Testis (tissue), 3 donors: Measurements from ENCODE around the gene CARF. TPM values are rescaled to one million over a fixed set of nuclear protein-coding genes. Genes with fewer than 3 reads are reported as not detected.

Source experiments
- DNase-seq: peaks from one replicate; pipeline ENCODE4 v3.0.0-alpha.2; 2019
- H3K27ac ChIP-seq, 2 donors: fragments of 200-600 bp; sonication (generic); one replicate each; pipeline ENCODE4 v1.5.1; 2019
- H3K27me3 ChIP-seq: fragments of 200-600 bp; sonication (generic); one replicate; pipeline ENCODE4 v1.5.1; 2019
- H3K36me3 ChIP-seq: fragments of 200-600 bp; sonication (generic); one replicate; pipeline ENCODE4 v1.5.1; 2017; ENCODE audit warnings: low read depth; ENCODE audit errors: missing control alignments
- H3K4me1 ChIP-seq: fragments of 200-600 bp; sonication (generic); one replicate; pipeline ENCODE4 v1.5.1; 2019
- H3K4me3 ChIP-seq, 2 donors: fragments of 200-600 bp; sonication (generic); one replicate each; pipeline ENCODE4 v1.5.1; 2017 to 2019
- H3K9me3 ChIP-seq: fragments of 200-600 bp; sonication (generic); one replicate; pipeline ENCODE4 v1.5.1; 2017
- POLR2A ChIP-seq: fragments of 450-650 bp; IDR thresholded peaks from one replicate; pipeline ENCODE4 v1.6.1; 2017; ENCODE audit warnings: antibody characterized with exemption, mild to moderate bottlenecking, moderate library complexity
- WGBS, 2 donors: methylation state at CpG; one replicate each; pipeline ENCODE4 v1.1.5; 2018; 5-methylcytosine and 5-hydroxymethylcytosine counted together
- intact Hi-C: fragments of 100-400 bp; cut with DNase I; formaldehyde crosslinking; loops from one replicate; pipeline ENCODE4 v1.15.1; 2023; ENCODE audit warnings: low total_unique reads
- polyA plus RNA-seq: library from polyadenylated mRNA; stranded (reverse); fragments of 350-450 nt; fragmentation: Illumina TruSeq; extraction: RNeasy Lipid Tissue Mini Kit (QIAGEN cat#74804); gene quantifications from one replicate; pipeline ENCODE4 v1.2.3, GENCODE V29; 2014; ENCODE audit warnings: low read depth, low replicate concordance; ENCODE audit not compliant: insufficient read depth
- total RNA-seq, 2 donors: library from RNA; depleted of rRNA; stranded (reverse); fragments of >200 nt; gene quantifications; one replicate each; pipeline ENCODE4 v1.2.3, GENCODE V29; 2016
- TF ChIP-seq, protein P1 (sequence below), 3 experiments: fragments of 450-650 bp in 2 of 3; fragments of 200-600 bp in 1 of 3; sonication (generic) in 1 of 3; IDR thresholded peaks; one replicate each; pipeline ENCODE4 v1.5.1; 2016 to 2019; ENCODE audit warnings: antibody characterized with exemption in 3 of 3, mild to moderate bottlenecking in 2 of 3, moderate library complexity in 1 of 3

Gene CARF
- total and polyA plus RNA-seq, 3 donors from 2014 or later: 24.2 to 43.8 (median 37.9) TPM

DNA sequence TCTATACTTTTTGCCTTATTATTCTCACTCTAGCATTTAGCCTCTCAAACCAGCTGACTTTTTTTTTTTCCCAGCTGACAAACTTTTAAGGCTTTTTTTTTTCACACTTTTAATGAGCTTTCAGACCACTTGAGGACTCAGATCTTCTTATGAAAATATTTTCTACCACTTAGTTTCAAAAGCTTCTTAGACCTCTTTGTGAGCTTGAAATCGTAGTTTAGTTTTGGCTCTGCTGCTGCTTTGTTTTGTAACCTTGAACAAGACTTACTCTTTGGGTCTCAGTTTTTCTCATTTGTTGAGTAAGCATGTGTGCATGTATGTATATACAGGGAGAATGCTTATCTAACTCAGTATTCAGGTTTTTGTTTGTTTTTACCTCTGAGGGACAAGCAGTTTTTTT is 106.1 kb downstream of the CARF start:
- WGBS, 2 donors: 15 to 44% methylated on average over 1 of the region's 1 CpG
- H3K9me3 ChIP-seq: no peaks in the 10 kb centered on the region
- H3K4me1 ChIP-seq: peaks cover 19% of the 10 kb centered on the region
- no peak for DNase-seq
- TF ChIP-seq, protein P1, sequence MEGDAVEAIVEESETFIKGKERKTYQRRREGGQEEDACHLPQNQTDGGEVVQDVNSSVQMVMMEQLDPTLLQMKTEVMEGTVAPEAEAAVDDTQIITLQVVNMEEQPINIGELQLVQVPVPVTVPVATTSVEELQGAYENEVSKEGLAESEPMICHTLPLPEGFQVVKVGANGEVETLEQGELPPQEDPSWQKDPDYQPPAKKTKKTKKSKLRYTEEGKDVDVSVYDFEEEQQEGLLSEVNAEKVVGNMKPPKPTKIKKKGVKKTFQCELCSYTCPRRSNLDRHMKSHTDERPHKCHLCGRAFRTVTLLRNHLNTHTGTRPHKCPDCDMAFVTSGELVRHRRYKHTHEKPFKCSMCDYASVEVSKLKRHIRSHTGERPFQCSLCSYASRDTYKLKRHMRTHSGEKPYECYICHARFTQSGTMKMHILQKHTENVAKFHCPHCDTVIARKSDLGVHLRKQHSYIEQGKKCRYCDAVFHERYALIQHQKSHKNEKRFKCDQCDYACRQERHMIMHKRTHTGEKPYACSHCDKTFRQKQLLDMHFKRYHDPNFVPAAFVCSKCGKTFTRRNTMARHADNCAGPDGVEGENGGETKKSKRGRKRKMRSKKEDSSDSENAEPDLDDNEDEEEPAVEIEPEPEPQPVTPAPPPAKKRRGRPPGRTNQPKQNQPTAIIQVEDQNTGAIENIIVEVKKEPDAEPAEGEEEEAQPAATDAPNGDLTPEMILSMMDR (IDR thresholded peaks at IDR 0.05): no peak
- no peak for TF ChIP-seq POLR2A
- H3K36me3 ChIP-seq: no peaks in the 10 kb centered on the region
- intact Hi-C loops: no loop called here
- no peaks in the 10 kb centered on the region for H3K27me3 ChIP-seq
- H3K27ac ChIP-seq: peak overlapping the region; percentile 16 to 68
- H3K4me3 ChIP-seq: peak overlapping the region in 1 of 2 donors; percentile 0

DNA sequence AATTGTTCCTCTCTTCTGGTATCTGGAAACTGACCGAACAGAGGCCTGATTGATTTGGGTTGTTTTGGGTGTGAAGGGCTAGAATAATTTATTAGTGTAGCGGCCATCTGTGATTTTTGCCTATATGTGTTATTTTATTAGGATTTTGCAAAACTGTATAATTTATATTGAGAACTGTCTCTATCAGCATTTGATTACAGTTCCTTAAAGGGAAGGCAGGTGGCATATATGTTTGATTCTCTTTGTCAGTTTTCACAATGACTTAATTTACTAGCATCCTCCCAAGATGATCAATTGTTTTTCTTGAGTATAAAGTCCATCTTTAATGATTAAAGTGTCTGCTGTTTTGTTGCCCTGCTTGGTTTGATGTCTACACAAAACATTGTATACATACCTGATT is 107.1 kb downstream of the CARF start:
- TF ChIP-seq POLR2A: no peak
- TF ChIP-seq, protein P1 (IDR thresholded peaks at IDR 0.05): no peak
- no peaks in the 10 kb centered on the region for H3K27me3 ChIP-seq
- H3K36me3 ChIP-seq: no peaks in the 10 kb centered on the region
- peaks cover 19% of the 10 kb centered on the region for H3K4me1 ChIP-seq
- DNase-seq: no peak
- intact Hi-C loops: no loop called here
- H3K4me3 ChIP-seq: no peak overlapping the region
- no peak overlapping the region for H3K27ac ChIP-seq
- WGBS, 2 donors: 63 to 74% methylated on average over 2 of the region's 2 CpGs
- H3K9me3 ChIP-seq: no peaks in the 10 kb centered on the region

DNA sequence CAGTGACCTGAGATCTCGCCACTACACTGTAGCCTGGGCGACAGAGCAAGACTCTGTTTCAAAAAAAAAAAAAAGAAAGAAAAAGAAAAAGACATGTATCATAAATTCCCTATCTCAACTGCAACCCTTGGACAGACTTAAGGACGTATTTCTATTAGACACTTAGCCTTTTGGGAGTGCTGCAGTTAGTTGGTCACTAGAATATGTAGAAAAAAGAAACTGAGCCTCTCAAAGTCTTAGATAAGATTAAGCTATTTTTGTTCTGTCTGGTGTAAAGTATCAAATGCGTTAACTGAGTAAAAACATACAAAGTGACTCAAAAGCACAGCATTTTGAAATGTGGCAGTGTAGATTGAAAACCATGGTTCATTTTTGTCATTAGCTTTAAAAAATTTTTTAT is 109.9 kb downstream of the CARF start:
- intact Hi-C loops: no loop called here
- TF ChIP-seq POLR2A: no peak
- TF ChIP-seq, protein P1 (IDR thresholded peaks at IDR 0.05): no peak
- DNase-seq: no peak
- Histone ChIP-seq H3K27ac (peak overlapping the region in 1 of 2 donors; percentile 71), H3K27me3 (no peaks in the 10 kb centered on the region), H3K9me3 (no peaks in the 10 kb centered on the region), H3K4me3 (no peak overlapping the region), H3K36me3 (no peaks in the 10 kb centered on the region), H3K4me1 (peaks cover 13% of the 10 kb centered on the region)
- WGBS, 2 donors: 44 to 53% methylated on average over 4 of the region's 4 CpGs

DNA sequence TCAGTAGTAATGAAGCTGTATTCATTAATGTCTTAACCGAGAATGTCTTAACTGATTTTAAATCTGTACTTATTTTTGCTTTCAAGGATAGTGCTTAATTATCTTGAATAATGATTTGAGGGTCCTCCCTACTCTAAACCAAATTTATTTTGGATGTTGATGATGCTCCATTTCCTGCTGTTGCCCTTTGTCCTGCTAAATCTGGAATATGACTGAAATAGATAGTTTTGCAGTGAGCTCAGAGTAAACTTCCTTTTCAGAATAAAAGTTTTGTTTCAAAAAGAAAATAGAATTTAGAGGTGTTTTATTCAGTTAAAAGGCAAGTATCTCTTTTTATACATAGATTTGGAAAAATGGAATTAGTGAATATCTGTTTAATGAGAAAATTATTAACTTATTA is 110.7 kb downstream of the CARF start:
- Histone ChIP-seq H3K4me1 (peaks cover 13% of the 10 kb centered on the region), H3K9me3 (no peaks in the 10 kb centered on the region), H3K27ac (peak overlapping the region in 1 of 2 donors; percentile 71), H3K27me3 (no peaks in the 10 kb centered on the region), H3K4me3 (no peak overlapping the region), H3K36me3 (no peaks in the 10 kb centered on the region)
- no peak for DNase-seq
- 32 to 35% methylated on average over 1 of the region's 1 CpG for WGBS, 2 donors
- intact Hi-C loops: no loop called here
- TF ChIP-seq, protein P1 (IDR thresholded peaks at IDR 0.05): no peak
- no peak for TF ChIP-seq POLR2A

GRCh38 chr2:203025592-203025991 is 113.5 kb downstream of the CARF start:
- intact Hi-C loops: no loop called here
- Histone ChIP-seq H3K9me3 (no peaks in the 10 kb centered on the region), H3K4me1 (peaks cover 4% of the 10 kb centered on the region), H3K36me3 (no peaks in the 10 kb centered on the region), H3K4me3 (no peak overlapping the region), H3K27ac (no peak overlapping the region), H3K27me3 (no peaks in the 10 kb centered on the region)
- TF ChIP-seq POLR2A: no peak
- TF ChIP-seq, protein P1 (IDR thresholded peaks at IDR 0.05): no peak
- no peak for DNase-seq
